HG03196 (cell line): ENCODE data around the gene MDC1.
"Not testable (repeated sequence)": the region's sequence is repeated elsewhere in the genome, so short reads cannot be mapped to it uniquely, and the experiment has no call there.

Source experiments
- ATAC-seq: cut with Tn5 transposase; IDR thresholded peaks from one replicate; pipeline ENCODE4 v1.9.1; 2021; ENCODE audit not compliant: unreplicated experiment

The MDC1 gene, protein sequence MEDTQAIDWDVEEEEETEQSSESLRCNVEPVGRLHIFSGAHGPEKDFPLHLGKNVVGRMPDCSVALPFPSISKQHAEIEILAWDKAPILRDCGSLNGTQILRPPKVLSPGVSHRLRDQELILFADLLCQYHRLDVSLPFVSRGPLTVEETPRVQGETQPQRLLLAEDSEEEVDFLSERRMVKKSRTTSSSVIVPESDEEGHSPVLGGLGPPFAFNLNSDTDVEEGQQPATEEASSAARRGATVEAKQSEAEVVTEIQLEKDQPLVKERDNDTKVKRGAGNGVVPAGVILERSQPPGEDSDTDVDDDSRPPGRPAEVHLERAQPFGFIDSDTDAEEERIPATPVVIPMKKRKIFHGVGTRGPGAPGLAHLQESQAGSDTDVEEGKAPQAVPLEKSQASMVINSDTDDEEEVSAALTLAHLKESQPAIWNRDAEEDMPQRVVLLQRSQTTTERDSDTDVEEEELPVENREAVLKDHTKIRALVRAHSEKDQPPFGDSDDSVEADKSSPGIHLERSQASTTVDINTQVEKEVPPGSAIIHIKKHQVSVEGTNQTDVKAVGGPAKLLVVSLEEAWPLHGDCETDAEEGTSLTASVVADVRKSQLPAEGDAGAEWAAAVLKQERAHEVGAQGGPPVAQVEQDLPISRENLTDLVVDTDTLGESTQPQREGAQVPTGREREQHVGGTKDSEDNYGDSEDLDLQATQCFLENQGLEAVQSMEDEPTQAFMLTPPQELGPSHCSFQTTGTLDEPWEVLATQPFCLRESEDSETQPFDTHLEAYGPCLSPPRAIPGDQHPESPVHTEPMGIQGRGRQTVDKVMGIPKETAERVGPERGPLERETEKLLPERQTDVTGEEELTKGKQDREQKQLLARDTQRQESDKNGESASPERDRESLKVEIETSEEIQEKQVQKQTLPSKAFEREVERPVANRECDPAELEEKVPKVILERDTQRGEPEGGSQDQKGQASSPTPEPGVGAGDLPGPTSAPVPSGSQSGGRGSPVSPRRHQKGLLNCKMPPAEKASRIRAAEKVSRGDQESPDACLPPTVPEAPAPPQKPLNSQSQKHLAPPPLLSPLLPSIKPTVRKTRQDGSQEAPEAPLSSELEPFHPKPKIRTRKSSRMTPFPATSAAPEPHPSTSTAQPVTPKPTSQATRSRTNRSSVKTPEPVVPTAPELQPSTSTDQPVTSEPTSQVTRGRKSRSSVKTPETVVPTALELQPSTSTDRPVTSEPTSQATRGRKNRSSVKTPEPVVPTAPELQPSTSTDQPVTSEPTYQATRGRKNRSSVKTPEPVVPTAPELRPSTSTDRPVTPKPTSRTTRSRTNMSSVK (N-terminal part only)

GRCh38 chr6:30717129-30717844, at the start of gene MDC1:
Gene MDC1, minus strand, starts transcription at chr6:30717281. Its CDS starts 2,106 bp downstream, at chr6:30715175.
- ATAC-seq, result peak; percentile 64

DNA sequence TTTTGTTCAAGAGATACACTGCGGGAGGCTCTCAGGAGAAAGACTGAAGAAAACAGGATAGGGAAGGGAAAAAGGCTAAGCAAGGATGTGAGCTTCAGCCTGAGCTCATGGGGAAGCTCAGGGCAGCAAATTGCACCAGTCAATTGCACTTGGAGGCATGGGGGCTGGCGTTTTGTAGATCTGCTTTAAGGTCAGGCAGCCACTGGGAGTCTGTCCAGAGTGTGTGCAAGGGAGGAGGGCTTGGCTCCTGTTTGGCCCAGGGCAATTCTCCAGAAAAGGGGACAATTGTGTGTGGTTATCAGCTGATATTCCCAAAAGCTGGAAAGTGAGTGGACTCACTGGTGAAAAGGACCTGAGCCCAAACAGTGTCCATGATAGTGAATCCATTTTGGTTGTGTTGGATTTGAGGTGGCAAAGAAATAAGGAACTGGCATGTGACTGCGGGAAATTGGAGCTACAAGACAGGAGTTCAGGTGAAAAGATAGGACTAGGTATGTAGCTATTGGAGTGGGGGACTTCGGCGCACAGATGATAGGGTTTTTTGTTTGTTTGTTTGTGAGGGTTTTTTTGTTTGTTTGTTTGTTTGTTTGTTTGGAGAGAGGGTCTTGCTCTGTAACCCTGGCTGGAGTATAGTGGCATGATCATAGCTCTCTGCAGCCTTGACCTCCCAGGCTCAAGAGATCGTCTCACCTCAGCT, 49.5 kb upstream of the MDC1 start:
- no peak for ATAC-seq

- not testable (repeated sequence) for ATAC-seq
Observed at GRCh38 chr6:30765495-30765894, 48.4 kb upstream of the MDC1 start.

DNA sequence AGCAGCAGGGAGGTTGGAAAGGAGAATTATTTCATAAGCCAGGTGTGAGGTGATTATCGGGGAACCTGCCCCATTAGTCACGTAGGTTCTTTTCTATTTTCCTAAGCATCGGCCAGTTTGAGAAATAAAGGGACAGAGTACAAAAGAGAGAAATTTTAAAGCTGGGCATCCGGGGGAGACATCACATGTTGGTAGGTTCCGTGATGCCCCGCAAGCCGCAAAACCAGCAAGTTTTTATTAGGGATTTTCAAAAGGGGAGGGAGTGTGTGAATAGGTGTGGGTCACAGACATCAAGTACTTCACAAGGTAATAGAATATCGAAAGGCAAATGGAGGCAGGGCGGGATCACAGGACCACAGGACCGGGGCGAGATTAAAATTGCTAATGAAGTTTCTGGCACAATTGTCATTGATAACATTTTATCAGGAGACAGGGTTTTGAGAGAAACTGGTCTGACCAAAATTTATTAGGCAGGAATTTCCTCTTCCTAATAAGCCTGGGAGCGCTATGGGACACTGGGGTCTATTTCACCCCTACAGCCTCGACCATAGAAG, 47.5 kb upstream of the MDC1 start:
- not testable (repeated sequence) for ATAC-seq

- ATAC-seq, result no peak
Observed at GRCh38 chr6:30763618-30764489, 46.8 kb upstream of the MDC1 start.

DNA sequence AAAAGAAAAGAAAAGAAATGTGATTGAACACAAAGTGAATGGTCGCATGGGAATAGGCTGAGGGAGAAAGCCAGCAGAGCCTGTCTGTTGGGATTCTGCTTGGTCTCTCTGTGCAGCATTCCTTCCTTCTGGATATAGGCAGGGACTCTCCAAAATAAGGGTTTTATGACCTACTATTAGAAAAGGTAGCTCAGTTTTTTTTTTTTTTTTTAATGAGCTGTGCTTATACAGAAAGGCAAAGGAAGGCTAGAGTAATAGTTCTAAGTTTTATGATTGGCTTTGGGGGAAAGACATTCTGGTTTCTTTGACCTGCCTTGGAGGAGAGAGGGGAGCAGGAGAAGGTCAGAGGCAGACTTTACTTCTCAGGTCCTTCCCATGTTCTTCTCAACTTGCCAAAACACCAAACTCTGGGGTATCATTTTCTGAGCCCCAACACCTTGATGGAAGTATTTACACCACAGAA, 46.1 kb upstream of the MDC1 start:
- no peak for ATAC-seq

DNA sequence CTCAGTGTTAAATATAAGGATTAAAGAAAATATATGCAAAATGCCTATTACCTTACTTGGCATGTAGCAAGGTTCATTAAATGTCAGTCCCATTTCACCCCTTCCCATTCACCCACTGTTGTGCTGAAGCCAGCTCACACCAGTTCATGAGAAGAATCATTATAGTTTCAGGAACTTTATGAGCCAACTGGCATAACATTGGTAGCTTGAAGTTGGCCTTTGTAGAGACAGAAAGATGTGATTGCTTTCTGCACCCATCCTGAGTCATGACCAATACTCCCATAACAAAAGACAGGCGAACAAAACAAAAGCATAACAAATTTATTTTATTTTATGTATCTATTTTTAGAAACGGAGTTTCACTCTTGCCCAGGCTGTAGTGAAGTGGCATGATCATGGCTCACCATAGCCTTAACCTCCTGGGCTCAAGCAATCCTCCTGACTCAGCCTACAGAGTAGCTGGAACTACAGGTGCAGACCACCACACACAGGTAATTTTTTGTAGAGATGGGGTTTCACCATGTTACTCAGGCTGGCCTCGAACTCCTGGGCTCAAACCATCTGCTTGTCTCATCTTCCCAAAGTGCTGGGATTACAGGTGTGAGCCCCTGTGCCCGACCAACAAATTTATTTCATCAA, 44.8 kb upstream of the MDC1 start:
- no peak for ATAC-seq

DNA sequence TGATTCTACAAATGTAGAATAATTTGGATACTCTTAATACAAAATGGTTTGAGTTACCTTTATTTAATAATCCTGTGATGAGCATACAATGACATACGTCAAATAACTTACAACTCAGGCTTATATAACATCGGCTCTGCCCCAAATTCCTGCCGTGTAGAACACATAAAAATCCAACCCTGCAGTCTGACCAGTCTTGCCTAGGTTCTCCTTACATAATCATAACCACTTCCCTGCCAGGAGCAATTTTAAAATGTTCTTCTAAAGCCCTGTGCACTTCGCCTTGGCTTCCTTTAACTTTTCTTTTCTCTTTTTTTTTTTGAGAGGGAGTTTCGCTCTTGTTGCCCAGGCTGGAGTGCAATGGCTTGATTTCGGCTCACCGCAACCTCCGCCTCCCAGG, 43.5 kb upstream of the MDC1 start:
- no peak for ATAC-seq

- ATAC-seq, result no peak
Observed at GRCh38 chr6:30759575-30760239, 42.6 kb upstream of the MDC1 start.

DNA sequence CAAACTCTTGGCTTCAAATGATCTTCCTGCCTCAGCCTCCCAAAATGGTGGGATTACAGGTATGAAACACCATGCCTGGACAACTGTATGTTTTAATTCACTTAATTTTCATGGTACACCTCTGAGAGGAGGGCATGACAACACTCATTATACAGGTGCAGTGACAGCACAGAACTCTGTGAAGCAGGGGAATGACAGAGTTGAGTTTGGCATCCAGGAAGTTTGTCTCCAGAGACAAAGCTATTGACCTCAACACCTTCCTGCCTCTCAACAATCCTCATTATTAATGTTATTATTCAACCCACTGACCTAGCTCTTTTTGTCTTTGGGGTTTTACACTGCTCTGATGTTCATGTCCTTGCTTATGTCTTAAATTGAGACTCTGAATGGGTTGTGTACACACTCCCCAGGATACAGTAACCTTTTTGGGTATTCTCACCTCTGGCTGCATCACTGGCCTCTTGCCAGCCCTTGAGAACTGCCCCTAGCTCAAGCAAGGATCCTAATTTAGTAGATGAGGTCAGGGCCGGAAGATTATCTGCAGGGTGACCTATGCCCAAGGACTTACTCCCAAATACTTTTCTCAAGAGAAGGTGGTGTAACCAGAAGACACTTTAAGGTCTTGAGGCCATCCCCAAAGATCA, 40.3 kb upstream of the MDC1 start:
- no peak for ATAC-seq

- not testable (repeated sequence) for ATAC-seq
Observed at GRCh38 chr6:30756405-30757003, 39.4 kb upstream of the MDC1 start.

- ATAC-seq, result no peak
Observed at GRCh38 chr6:30754631-30755030, 37.5 kb upstream of the MDC1 start.

DNA sequence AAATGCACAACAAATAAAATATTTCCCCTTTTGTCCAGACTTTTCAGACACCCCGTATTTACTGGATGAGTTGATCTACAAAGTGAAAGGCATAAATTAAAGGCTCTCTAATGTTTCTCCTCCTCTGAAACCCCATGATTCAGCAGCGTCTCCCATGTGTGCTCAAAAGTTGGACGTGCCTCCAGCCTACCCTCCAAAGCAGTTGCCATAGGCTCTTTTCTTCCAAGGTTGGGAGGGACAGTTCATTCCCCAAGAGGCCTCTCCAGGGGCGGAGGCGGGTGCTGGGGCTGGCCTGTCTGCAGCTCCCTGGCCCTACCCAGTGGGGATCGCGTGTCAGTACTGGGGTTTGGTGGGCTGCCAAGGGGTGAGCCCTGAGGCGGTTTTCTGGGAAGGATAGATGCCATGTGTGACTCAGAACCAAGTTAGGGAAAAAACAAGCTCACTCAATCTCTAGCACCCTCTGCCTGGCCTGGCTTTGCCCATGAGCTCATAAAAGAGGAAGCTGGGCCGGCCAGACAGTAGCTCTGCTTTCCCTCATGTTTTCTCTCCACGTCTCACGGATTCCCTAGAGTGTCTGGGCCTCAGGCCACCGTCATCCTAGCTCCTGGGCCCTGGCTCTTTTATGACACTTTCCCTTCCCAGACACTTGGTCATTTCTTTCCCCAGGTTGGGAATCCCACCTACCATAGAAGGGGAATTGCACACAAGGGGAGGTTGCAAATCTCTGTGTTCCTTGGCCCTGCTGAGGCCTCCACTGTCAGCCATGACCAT, 35.3 kb upstream of the MDC1 start:
- ATAC-seq, result no peak

DNA sequence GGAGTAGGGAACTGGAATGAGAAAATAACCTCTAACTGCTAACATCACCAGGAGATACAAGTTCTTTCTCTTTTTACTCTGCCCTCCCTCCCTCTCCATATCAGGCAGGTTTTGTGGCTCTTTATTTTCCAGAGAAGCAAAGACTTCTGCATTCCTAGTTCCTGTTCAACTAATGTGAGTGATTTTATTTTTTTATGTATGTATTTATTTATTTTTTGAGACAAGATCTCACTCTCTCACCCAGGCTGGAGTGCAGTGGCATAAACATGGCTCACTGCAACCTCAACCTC, 33.2 kb upstream of the MDC1 start:
- ATAC-seq, result no peak

- ATAC-seq, result no peak
Observed at GRCh38 chr6:30749554-30750378, 32.7 kb upstream of the MDC1 start.
